Thyroid gland (tissue), 4 donors: ENCODE data around the gene NR2C2. TPM values are rescaled to one million over a fixed set of nuclear protein-coding genes. Genes with fewer than 3 reads are reported as not detected.

Experiments used
- DNase-seq, 2 donors: peaks; one replicate each; pipeline ENCODE4 v3.0.0-alpha.2; 2019
- H3K27ac ChIP-seq, 3 donors: fragments of 200-600 bp; sonication (generic); 1 replicate in 2 of 3; 2 replicates in 1 of 3; pipeline ENCODE4 v1.5.1; 2016 to 2019; ENCODE audit warnings: mild to moderate bottlenecking in 1 of 3, moderate library complexity in 1 of 3
- H3K27me3 ChIP-seq: fragments of 200-600 bp; sonication (generic); one replicate; pipeline ENCODE4 v1.5.1; 2019
- H3K36me3 ChIP-seq, 2 donors: fragments of 200-600 bp; sonication (generic); one replicate each; pipeline ENCODE4 v1.5.1; 2016 to 2019
- H3K4me1 ChIP-seq, 2 donors: fragments of 200-600 bp; sonication (generic); one replicate each; pipeline ENCODE4 v1.5.1; 2017 to 2019
- H3K4me3 ChIP-seq, 3 donors: fragments of 200-600 bp; sonication (generic); replicated peaks in 1 of 3; 1 replicate in 2 of 3; 2 replicates in 1 of 3; pipeline ENCODE4 v1.5.1; 2016; ENCODE audit warnings: mild to moderate bottlenecking in 1 of 3
- H3K9me3 ChIP-seq: fragments of 200-600 bp; sonication (generic); one replicate; pipeline ENCODE4 v1.5.1; 2017
- POLR2A ChIP-seq, 2 donors: fragments of 450-650 bp; IDR thresholded peaks; one replicate each; pipeline ENCODE4 v1.6.1; 2017; ENCODE audit warnings: antibody characterized with exemption in 2 of 2, mild to moderate bottlenecking in 2 of 2, moderate library complexity in 1 of 2
- WGBS, 2 donors: methylation state at CpG; one replicate each; pipeline ENCODE4 v1.1.5; 2017; 5-methylcytosine and 5-hydroxymethylcytosine counted together
- intact Hi-C: fragments of 100-400 bp; cut with DNase I; formaldehyde crosslinking; loops from one replicate; pipeline ENCODE4 v1.15.1; 2023
- total RNA-seq, 4 donors: library from RNA; depleted of rRNA; stranded (reverse); fragments of >200 nt; gene quantifications; one replicate each; pipeline ENCODE4 v1.2.3, GENCODE V29; 2016
- TF ChIP-seq, protein P1 (sequence below), 6 experiments: fragments of 200-600 bp in 3 of 6; fragments of 450-650 bp in 3 of 6; sonication (generic) in 3 of 6; IDR thresholded peaks; one replicate each; pipeline ENCODE4 v1.5.1; 2016 to 2019; ENCODE audit warnings: antibody characterized with exemption in 6 of 6, mild to moderate bottlenecking in 2 of 6, inconsistent platforms in 1 of 6, moderate library complexity in 1 of 6

Gene NR2C2
- total RNA-seq, 4 donors from 2014 or later = 55.1 to 97.8 (median 60.0) TPM

DNA sequence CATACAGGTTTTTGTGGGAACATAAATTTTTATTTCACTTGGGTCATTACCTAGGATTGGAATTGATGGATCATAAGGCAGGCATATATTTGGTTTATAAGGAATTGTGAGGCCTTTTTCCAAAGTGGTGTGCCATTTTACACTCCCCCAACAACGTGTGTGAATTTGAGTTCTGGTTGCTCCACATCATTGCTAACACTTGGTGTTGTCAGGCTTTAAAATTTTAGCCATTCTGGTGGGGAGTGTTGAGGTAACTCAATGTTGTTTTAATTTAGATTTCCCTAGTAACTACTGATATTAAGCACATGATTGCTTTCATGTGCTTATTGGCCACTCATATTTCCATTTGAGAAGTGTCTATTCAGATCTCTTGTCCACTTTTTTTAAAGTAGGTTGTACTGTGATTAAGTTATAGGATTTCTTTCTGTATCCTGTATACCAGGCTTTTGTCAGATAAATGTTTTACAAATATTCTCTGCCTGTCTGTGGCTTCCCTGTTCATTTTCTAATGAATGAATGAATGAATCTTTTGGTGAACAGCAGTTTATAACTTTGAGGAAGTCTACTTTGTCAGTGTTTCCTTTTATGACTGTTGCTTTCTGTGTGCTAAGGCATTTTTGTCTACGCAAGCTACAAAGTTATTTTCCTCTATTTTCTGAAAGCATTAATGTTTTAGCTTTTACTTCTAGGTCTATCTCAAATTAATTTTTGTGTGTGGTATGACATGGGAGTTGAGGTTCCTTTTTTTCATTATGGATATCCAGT is 17.9 kb upstream of the NR2C2 start:
- no peak for DNase-seq
- TF ChIP-seq, protein P1, sequence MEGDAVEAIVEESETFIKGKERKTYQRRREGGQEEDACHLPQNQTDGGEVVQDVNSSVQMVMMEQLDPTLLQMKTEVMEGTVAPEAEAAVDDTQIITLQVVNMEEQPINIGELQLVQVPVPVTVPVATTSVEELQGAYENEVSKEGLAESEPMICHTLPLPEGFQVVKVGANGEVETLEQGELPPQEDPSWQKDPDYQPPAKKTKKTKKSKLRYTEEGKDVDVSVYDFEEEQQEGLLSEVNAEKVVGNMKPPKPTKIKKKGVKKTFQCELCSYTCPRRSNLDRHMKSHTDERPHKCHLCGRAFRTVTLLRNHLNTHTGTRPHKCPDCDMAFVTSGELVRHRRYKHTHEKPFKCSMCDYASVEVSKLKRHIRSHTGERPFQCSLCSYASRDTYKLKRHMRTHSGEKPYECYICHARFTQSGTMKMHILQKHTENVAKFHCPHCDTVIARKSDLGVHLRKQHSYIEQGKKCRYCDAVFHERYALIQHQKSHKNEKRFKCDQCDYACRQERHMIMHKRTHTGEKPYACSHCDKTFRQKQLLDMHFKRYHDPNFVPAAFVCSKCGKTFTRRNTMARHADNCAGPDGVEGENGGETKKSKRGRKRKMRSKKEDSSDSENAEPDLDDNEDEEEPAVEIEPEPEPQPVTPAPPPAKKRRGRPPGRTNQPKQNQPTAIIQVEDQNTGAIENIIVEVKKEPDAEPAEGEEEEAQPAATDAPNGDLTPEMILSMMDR (IDR thresholded peaks at IDR 0.05) = no peak
- no peak for TF ChIP-seq POLR2A (IDR thresholded peaks at IDR 0.05)
- no peaks in the 10 kb centered on the region for H3K9me3 ChIP-seq
- 81 to 83% methylated on average over 2 of the region's 2 CpGs for WGBS, 2 donors
- H3K36me3 ChIP-seq = no peaks in the 10 kb centered on the region
- no peak overlapping the region for H3K4me3 ChIP-seq
- H3K27me3 ChIP-seq = no peaks in the 10 kb centered on the region
- no peak overlapping the region for H3K27ac ChIP-seq
- no peaks in the 10 kb centered on the region for H3K4me1 ChIP-seq
- intact Hi-C loops = loop anchor here (10.0 kb wide), 2 partner anchors 125 to 1035 kb away; no protein-coding TSS in a partner anchor

DNA sequence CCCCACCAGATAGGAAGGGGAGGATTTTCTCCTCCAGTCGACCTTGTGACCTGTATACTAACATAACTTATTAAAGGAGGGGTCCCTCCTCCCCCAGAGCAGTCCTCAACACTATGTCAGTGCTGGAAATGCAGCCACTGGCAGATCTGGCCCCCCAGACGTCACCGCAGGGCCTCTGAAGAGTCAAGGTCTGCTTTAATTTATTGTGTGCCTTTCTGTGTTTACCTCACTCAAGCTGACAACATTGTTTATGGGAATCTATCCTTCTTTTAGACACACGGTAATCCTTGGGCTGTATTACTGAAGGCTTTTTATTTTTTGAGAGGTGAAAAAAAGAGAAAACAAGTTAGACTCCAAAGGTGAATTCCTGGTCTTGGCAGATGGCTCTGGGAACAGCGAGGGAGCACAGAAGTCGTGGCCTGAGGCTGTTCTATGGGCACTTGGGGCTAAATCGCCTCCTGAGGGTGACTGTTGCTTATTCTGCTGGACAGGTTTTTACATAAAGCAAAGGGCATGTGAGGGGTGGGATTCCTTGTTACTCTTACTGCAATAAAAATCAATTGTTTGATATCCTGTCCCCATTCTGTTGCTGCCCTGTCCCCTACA is 13.5 kb upstream of the NR2C2 start:
- intact Hi-C loops = no loop called here
- H3K36me3 ChIP-seq = no peaks in the 10 kb centered on the region
- H3K4me1 ChIP-seq = no peaks in the 10 kb centered on the region
- H3K4me3 ChIP-seq = no peak overlapping the region
- no peak overlapping the region for H3K27ac ChIP-seq
- 76 to 81% methylated on average over 7 of the region's 7 CpGs for WGBS, 2 donors
- H3K9me3 ChIP-seq = no peaks in the 10 kb centered on the region
- DNase-seq = no peak
- no peak for TF ChIP-seq POLR2A (IDR thresholded peaks at IDR 0.05)
- TF ChIP-seq, protein P1 (IDR thresholded peaks at IDR 0.05) = no peak
- H3K27me3 ChIP-seq = no peaks in the 10 kb centered on the region

DNA sequence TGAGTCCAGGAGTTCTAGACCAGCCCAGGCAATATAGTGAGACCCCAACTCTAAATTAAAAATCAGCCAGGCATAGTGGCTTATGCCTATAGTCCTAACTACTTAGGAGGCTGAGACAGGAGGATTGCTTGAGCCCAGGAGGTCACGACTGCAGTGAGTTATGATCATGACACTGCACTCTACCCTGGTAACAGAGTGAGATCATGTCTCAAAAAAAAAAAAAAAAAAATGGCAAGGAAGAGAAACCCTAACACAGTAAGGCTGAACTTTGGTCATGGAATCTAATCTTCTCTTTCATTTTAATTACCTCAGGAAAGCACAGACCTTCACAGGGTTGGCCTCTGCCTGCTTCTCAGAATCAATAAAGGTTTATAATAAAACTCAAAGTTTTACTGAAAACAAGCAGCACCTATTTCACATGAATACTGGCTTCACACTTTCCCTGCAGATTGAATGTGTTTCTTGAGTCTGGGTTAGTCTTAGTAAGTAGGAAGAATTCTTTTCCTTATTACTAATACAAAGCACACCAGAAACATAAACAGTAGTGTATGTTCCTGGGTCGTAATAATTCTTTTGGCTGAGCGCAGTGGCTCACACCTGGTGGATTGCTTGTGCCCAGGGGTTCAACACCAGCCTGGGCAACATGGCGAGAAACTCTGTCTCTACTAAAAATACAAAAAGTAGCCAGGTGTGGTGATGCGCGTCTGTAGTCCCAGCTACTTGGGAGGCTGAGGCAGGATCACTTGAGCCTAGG is 11.6 kb upstream of the NR2C2 start:
- no peaks in the 10 kb centered on the region for H3K36me3 ChIP-seq
- intact Hi-C loops = no loop called here
- WGBS, 2 donors = 88 to 90% methylated on average over 6 of the region's 6 CpGs

DNA sequence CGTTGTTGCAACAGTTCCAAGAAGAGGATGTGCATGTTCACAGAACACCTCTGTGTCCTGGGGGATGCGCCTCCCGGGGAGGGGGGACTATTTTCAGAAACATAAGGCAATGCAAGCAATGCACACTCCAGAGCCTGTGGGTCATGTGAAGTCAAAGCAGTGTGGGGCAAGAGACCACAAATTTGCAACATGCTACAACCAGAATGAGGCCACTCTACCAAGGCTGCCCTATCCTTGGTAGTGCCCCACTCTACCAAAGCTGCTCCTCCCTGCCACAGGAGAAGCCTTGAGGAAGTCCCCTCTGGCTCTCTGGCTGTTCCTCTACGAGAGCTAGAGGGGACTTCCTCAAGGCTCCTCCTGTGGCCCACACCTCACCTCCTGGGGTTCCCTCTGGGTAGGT is 8.4 kb upstream of the NR2C2 start:
- Histone ChIP-seq H3K27ac (no peak overlapping the region), H3K4me1 (no peaks in the 10 kb centered on the region), H3K27me3 (no peaks in the 10 kb centered on the region), H3K9me3 (no peaks in the 10 kb centered on the region), H3K36me3 (peaks cover 2 to 6% of the 10 kb centered on the region in 2 donors), H3K4me3 (no peak overlapping the region)
- intact Hi-C loops = no loop called here
- 81 to 85% methylated on average over 4 of the region's 4 CpGs for WGBS, 2 donors
- TF ChIP-seq, protein P1 (IDR thresholded peaks at IDR 0.05) = no peak
- no peak for TF ChIP-seq POLR2A (IDR thresholded peaks at IDR 0.05)
- DNase-seq = no peak

More for the DNA sequence above, 11.6 kb upstream of the NR2C2 start:
- no peaks in the 10 kb centered on the region for H3K9me3 ChIP-seq
- H3K4me3 ChIP-seq = no peak overlapping the region
- H3K27ac ChIP-seq = no peak overlapping the region
- no peak for DNase-seq
- no peaks in the 10 kb centered on the region for H3K27me3 ChIP-seq
- no peaks in the 10 kb centered on the region for H3K4me1 ChIP-seq
- TF ChIP-seq POLR2A (IDR thresholded peaks at IDR 0.05) = no peak
- TF ChIP-seq, protein P1 (IDR thresholded peaks at IDR 0.05) = no peak
